H1 (cell line): ENCODE measurements around the gene RNF149. TPM values are rescaled to one million over a fixed set of nuclear protein-coding genes. Genes with fewer than 3 reads are reported as not detected.

Source experiments
- CTCF ChIA-PET: fragments of 300-600 bp; sonication (Branson Sonifier 250); formaldehyde crosslinking; loops from one replicate; lab custom pipeline; 2021; ENCODE audit not compliant: partially characterized antibody; lab: Charles Lee
- POLR2A ChIA-PET: fragments of 300-600 bp; sonication (Branson Sonifier 250); formaldehyde crosslinking; loops from one replicate; lab custom pipeline; 2021; ENCODE audit warnings: inconsistent platforms; ENCODE audit not compliant: partially characterized antibody; lab: Charles Lee
- DNase-seq, 2 experiments: peaks; one replicate each; pipeline versions ENCODE4 v3.0.0 to v3.0.0-alpha.2; 2010 to 2022; ENCODE audit warnings: low spot score in 2 of 2, low read depth in 1 of 2, mixed read lengths in 1 of 2
- FAIRE-seq: peaks from 2 replicates; lab custom pipeline; 2011; peaks lifted over from hg19 to GRCh38; lab: Jason Lieb, UNC
- H2AFZ ChIP-seq: 2 replicates; pipeline ENCODE4 v1.8.1; 2012; ENCODE audit warnings: low read length, inconsistent platforms
- H2AK5ac ChIP-seq: 2 replicates; pipeline ENCODE4 v1.6.1; 2013; ENCODE audit warnings: low read depth, low read length
- H2BK120ac ChIP-seq: replicated peaks from 2 replicates; pipeline ENCODE3; 2013; ENCODE audit warnings: low read depth, low read length, inconsistent platforms
- H2BK12ac ChIP-seq: 2 replicates; pipeline ENCODE4 v1.6.1; 2013; ENCODE audit warnings: low read depth, low read length
- H2BK15ac ChIP-seq: 2 replicates; pipeline ENCODE4 v1.6.1; 2013; ENCODE audit warnings: low read length
- H2BK20ac ChIP-seq: 2 replicates; pipeline ENCODE4 v1.6.1; 2013; ENCODE audit warnings: low read length
- H2BK5ac ChIP-seq: 2 replicates; pipeline ENCODE4 v1.6.1; 2013; ENCODE audit warnings: low read depth, low read length
- H3K14ac ChIP-seq: 2 replicates; pipeline ENCODE4 v1.6.1; 2013; ENCODE audit warnings: inconsistent platforms; ENCODE audit not compliant: insufficient read length
- H3K18ac ChIP-seq: 2 replicates; pipeline ENCODE4 v1.6.1; 2013; ENCODE audit warnings: low read length; ENCODE audit errors: extremely low read depth
- H3K23ac ChIP-seq: 2 replicates; pipeline ENCODE4 v1.6.1; 2013; ENCODE audit warnings: inconsistent platforms; ENCODE audit not compliant: insufficient read length
- H3K23me2 ChIP-seq: 2 replicates; pipeline ENCODE4 v1.6.1; 2013; ENCODE audit warnings: low read depth, low read length
- H3K27ac ChIP-seq: 2 replicates; pipeline ENCODE4 v1.6.1; 2011; ENCODE audit warnings: low read depth, low read length, inconsistent platforms
- H3K27me3 ChIP-seq, 4 experiments: replicated peaks in 1 of 4; 1 replicate in 1 of 4; 2 replicates in 3 of 4; pipeline versions ENCODE4 v1.6.1 to v1.8.1; 2011 to 2013; ENCODE audit warnings: low read length in 3 of 4, mild to moderate bottlenecking in 3 of 4, inconsistent platforms in 2 of 4, mixed read lengths in 2 of 4, moderate library complexity in 1 of 4; ENCODE audit not compliant: control insufficient read depth in 3 of 4, insufficient read depth in 3 of 4; ENCODE audit errors: extremely low read depth in 1 of 4
- H3K36me3 ChIP-seq, 4 experiments: 2 replicates each; pipeline versions ENCODE4 v1.6.1 to v1.8.1; 2011 to 2013; ENCODE audit warnings: mild to moderate bottlenecking in 4 of 4, low read length in 3 of 4, moderate library complexity in 2 of 4, control low read depth in 1 of 4, inconsistent platforms in 1 of 4; ENCODE audit not compliant: insufficient read depth in 4 of 4, control insufficient read depth in 2 of 4
- H3K4ac ChIP-seq: replicated peaks from 2 replicates; pipeline ENCODE3; 2013; ENCODE audit warnings: low read length, low read depth, mixed read lengths, inconsistent platforms; ENCODE audit not compliant: insufficient read length
- H3K4me1 ChIP-seq, 4 experiments: replicated peaks in 1 of 4; 1 replicate in 1 of 4; 2 replicates in 3 of 4; pipeline versions ENCODE4 v1.6.1 to v1.8.1; 2011 to 2013; ENCODE audit warnings: low read length in 3 of 4, inconsistent platforms in 2 of 4, mixed read lengths in 1 of 4; ENCODE audit not compliant: insufficient read depth in 4 of 4, control insufficient read depth in 3 of 4
- H3K4me2 ChIP-seq, 2 experiments: 2 replicates each; pipeline versions ENCODE4 v1.6.1 to v1.8.1; 2011 to 2013; ENCODE audit warnings: low read depth in 2 of 2, low read length in 2 of 2, control low read depth in 1 of 2, inconsistent platforms in 1 of 2, mild to moderate bottlenecking in 1 of 2; ENCODE audit not compliant: insufficient read depth in 1 of 2
- H3K4me3 ChIP-seq, 4 experiments: fragments of 200-600, 300-600 bp in 1 of 4; sonication (generic), shearing (Covaris generic), sonication (Bioruptor Twin) in 1 of 4; 2 replicates each; pipeline versions ENCODE4 v1.5.1 to v1.8.1; 2011 to 2016; ENCODE audit warnings: low read length in 4 of 4, low read depth in 3 of 4, control low read depth in 2 of 4, inconsistent platforms in 2 of 4, mild to moderate bottlenecking in 2 of 4, mixed read lengths in 1 of 4, moderate library complexity in 1 of 4; ENCODE audit not compliant: insufficient read depth in 2 of 4; ENCODE audit errors: extremely low read depth in 1 of 4
- H3K56ac ChIP-seq: replicated peaks from 2 replicates; pipeline ENCODE3; 2013; ENCODE audit warnings: low read depth, mild to moderate bottlenecking, mixed read lengths, low read length, inconsistent platforms; ENCODE audit not compliant: insufficient read length
- H3K79me1 ChIP-seq: 2 replicates; pipeline ENCODE4 v1.6.1; 2013; ENCODE audit warnings: low read depth, low read length, control low read depth
- H3K79me2 ChIP-seq, 2 experiments: 2 replicates each; pipeline versions ENCODE4 v1.6.1 to v1.8.1; 2012 to 2013; ENCODE audit warnings: low read length in 2 of 2, mild to moderate bottlenecking in 2 of 2, inconsistent platforms in 1 of 2; ENCODE audit not compliant: insufficient read depth in 2 of 2, control insufficient read depth in 1 of 2
- H3K9ac ChIP-seq, 4 experiments: replicated peaks in 1 of 4; 1 replicate in 1 of 4; 2 replicates in 3 of 4; pipeline versions ENCODE4 v1.6.1 to v1.8.1; 2011 to 2013; ENCODE audit warnings: low read depth in 3 of 4, low read length in 3 of 4, control low read depth in 2 of 4, mild to moderate bottlenecking in 2 of 4, moderate library complexity in 2 of 4, inconsistent platforms in 1 of 4; ENCODE audit errors: extremely low read depth in 1 of 4
- H3K9me3 ChIP-seq, 2 experiments: 2 replicates each; pipeline versions ENCODE4 v1.6.1 to v1.8.1; 2012 to 2013; ENCODE audit warnings: mild to moderate bottlenecking in 2 of 2, moderate library complexity in 2 of 2, control low read depth in 1 of 2, inconsistent platforms in 1 of 2, low read depth in 1 of 2, low read length in 1 of 2, mixed read lengths in 1 of 2; ENCODE audit not compliant: insufficient read depth in 2 of 2
- H4K20me1 ChIP-seq, 2 experiments: replicated peaks in 1 of 2; 2 replicates each; pipeline versions ENCODE3 to v1.8.1; 2011 to 2013; ENCODE audit warnings: inconsistent platforms in 2 of 2, low read length in 2 of 2, mild to moderate bottlenecking in 1 of 2; ENCODE audit not compliant: insufficient read depth in 2 of 2, control insufficient read depth in 1 of 2
- H4K5ac ChIP-seq: 2 replicates; pipeline ENCODE4 v1.6.1; 2013; ENCODE audit warnings: low read length, low read depth, mixed read lengths, inconsistent platforms; ENCODE audit not compliant: insufficient read length
- H4K8ac ChIP-seq: 2 replicates; pipeline ENCODE4 v1.8.0; 2013; ENCODE audit warnings: mild to moderate bottlenecking, moderate library complexity, low read length, inconsistent platforms; ENCODE audit not compliant: insufficient read depth; ENCODE audit errors: extremely low read depth
- H4K91ac ChIP-seq: replicated peaks from 2 replicates; pipeline ENCODE3; 2013; ENCODE audit warnings: low read length, mixed read lengths, inconsistent platforms; ENCODE audit not compliant: insufficient read length
- CEBPB ChIP-seq: IDR thresholded peaks from 2 replicates; pipeline ENCODE4 v1.6.1; 2012; ENCODE audit warnings: low read depth, low read length
- CHD2 ChIP-seq: IDR thresholded peaks from 2 replicates; pipeline ENCODE4 v1.6.1; 2012; ENCODE audit warnings: low read length, improper control_type of control experiment
- MAFK ChIP-seq: IDR thresholded peaks from 2 replicates; pipeline ENCODE4 v1.6.1; 2012; ENCODE audit warnings: low read depth, mild to moderate bottlenecking, improper control_type of control experiment, low read length
- POLR2AphosphoS5 ChIP-seq: IDR thresholded peaks from 2 replicates; pipeline ENCODE4 v1.6.1; 2011; ENCODE audit warnings: low read depth, low read length
- WGBS, 2 experiments: shearing (Covaris generic) in 1 of 2; methylation state at CpG; one replicate each; pipeline versions ENCODE4 v1.1.6 to v1.1.7; 2013 to 2015; ENCODE audit warnings: low lambda C conversion rate in 2 of 2, mixed read lengths in 2 of 2, inconsistent platforms in 1 of 2, low coverage in 1 of 2, missing lambda C conversion rate in 1 of 2; ENCODE audit not compliant: insufficient replicate concordance in 2 of 2, insufficient coverage in 1 of 2, insufficient read length in 1 of 2; ENCODE audit errors: extremely low coverage in 1 of 2, missing lambda C conversion rate in 1 of 2; 5-methylcytosine and 5-hydroxymethylcytosine counted together
- polyA plus RNA-seq, 7 experiments: library from polyadenylated mRNA; depleted of rRNA in 3 of 7; stranded (reverse) in 5 of 7; unstranded in 2 of 7; fragments of >200 nt in 5 of 7; fragments of 200-250 nt in 2 of 7; gene quantifications; 1 replicate in 5 of 7; 2 replicates in 1 of 7; 4 replicates in 1 of 7; pipeline versions ENCODE4 v1.2.1 to v1.2.3, GENCODE V29; 2011 to 2013; ENCODE audit warnings: missing spikeins in 2 of 7, mixed read lengths in 2 of 7
- total RNA-seq: library from RNA; stranded (reverse); fragmentation: NEBNext Ultra II Directional; extraction: Animal tissue kit (Norgen Biotek cat#: 25700); gene quantifications from 2 replicates; pipeline ENCODE4 v1.2.1, GENCODE V29; 2021

RNF149 gene
- total and polyA plus RNA-seq, 2 of the 8 experiments (the other 6 are each of a cell fraction or from before 2014, with no cell fraction given) = 16.6 to 28.2 TPM

DNA sequence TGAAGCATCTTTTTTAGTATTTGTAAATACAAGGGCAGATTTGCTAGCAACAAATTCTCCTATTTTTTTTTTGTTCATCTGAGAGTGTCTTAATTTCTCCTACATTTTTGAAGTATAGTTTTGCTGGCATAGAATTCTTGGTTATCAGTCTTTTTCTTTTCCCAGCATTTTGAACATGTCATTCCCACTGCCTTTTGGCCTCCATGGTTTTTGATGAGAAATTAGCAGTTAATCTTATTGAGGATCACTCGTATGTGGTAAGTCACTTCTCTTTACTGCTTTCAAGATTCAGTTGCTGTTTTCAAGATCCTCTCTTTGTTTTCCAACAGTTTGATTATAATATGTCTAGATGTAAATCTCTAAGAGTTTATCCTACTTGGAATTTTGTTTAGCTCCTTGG, 16.9 kb upstream of the RNF149 start:
- Histone ChIP-seq H3K56ac (no peak overlapping the region), H4K20me1 (no peaks in the 10 kb centered on the region), H3K23me2 (no peaks in the 10 kb centered on the region), H2AFZ (no peak overlapping the region), H3K4ac (no peak overlapping the region), H3K79me2 (no peaks in the 10 kb centered on the region), H3K4me1 (peaks cover 5 to 20% (median 15%) of the 10 kb centered on the region in 4 experiments; a peak in 6 of 7 replicates), H2BK20ac (no peak overlapping the region), H3K4me3 (no peak overlapping the region), H3K36me3 (no peaks in the 10 kb centered on the region), H3K18ac (no peak overlapping the region), H2BK12ac (no peak overlapping the region), H3K23ac (no peak overlapping the region), H4K91ac (no peak overlapping the region), H3K27me3 (no peaks in the 10 kb centered on the region), H3K79me1 (no peaks in the 10 kb centered on the region), H3K9ac (no peak overlapping the region), H3K9me3 (peaks cover 0 to 9% of the 10 kb centered on the region in 2 experiments; a peak in 2 of 4 replicates), H3K14ac (no peak overlapping the region), H2BK120ac (no peak overlapping the region), H3K27ac (no peak overlapping the region), H2BK15ac (no peak overlapping the region), H2AK5ac (no peak overlapping the region), H4K8ac (no peak overlapping the region), H3K4me2 (no peak overlapping the region), H4K5ac (no peak overlapping the region), H2BK5ac (no peak overlapping the region)
- FAIRE-seq = no peak
- no peak for DNase-seq
- POLR2A ChIA-PET = no interaction called here
- TF ChIP-seq POLR2AphosphoS5 (no peak), CEBPB (no peak), MAFK (peak; percentile 28; the same call in 1 of the 2 replicates), CHD2 (no peak)
- CTCF ChIA-PET = interaction anchor here (0.8 to 4.7 kb wide), 2 partner anchors 16 to 56 kb away, joined by 3 to 19 read pairs; no protein-coding TSS in a partner anchor
- 91% methylated on average over 1 of the region's 1 CpG; no CpG with 5 or more reads in 1 of the 2 experiments for WGBS, 2 experiments
